HCT116 (cell line): ENCODE data around the gene FBXL5. TPM values are rescaled to one million over a fixed set of nuclear protein-coding genes. Genes with fewer than 3 reads are reported as not detected.

Experiments
- ATAC-seq: fragments of 200-7000 bp; cut with Tn5 transposase; 2 replicates; pipeline ENCODE4 v1.9.1; 2020; ENCODE audit warnings: mild to moderate bottlenecking, moderate library complexity
- BruUV-seq: library from RNA; stranded (reverse); fragments of 400-500 nt; replicated peaks from 2 replicates; lab custom pipeline; 2021; lab: Mats Ljungman, UMichigan
- CTCF ChIA-PET: fragments of 300-600 bp; sonication (Branson Sonifier 250); formaldehyde crosslinking; loops from one replicate; lab custom pipeline; 2021; ENCODE audit warnings: antibody characterized with exemption; lab: Charles Lee
- POLR2A ChIA-PET: fragments of 300-600, 350-600 bp; sonication (Branson Sonifier 250); formaldehyde crosslinking; loops from one replicate; lab custom pipeline; 2021; ENCODE audit warnings: antibody characterized with exemption; lab: Charles Lee
- RAD21 ChIA-PET, 2 experiments: fragments of 300-600 bp; sonication (Branson Sonifier 250); formaldehyde crosslinking; loops; one replicate each; lab custom pipeline; 2023; ENCODE audit warnings: low total read pairs in 2 of 2; ENCODE audit not compliant: uncharacterized antibody in 2 of 2, unreplicated experiment in 2 of 2, low non-redundant PET in 1 of 2; lab: Charles Lee
- DNase-seq: peaks from one replicate; pipeline ENCODE4 v3.0.0-alpha.2; 2010; ENCODE audit warnings: low read depth, low spot score
- H2AFZ ChIP-seq: fragments of 200-600 bp; shearing (Covaris generic), sonication (generic); 2 replicates; pipeline ENCODE4 v1.6.1; 2017; ENCODE audit warnings: low read depth, mixed run types, mixed read lengths, antibody characterized with exemption, low read length; ENCODE audit not compliant: poor library complexity, severe bottlenecking
- H3K27ac ChIP-seq: 2 replicates; pipeline ENCODE4 v1.5.1; 2012; ENCODE audit warnings: low read depth, low read length
- H3K27me3 ChIP-seq: fragments of 200-600 bp; sonication (generic); 2 replicates; pipeline ENCODE4 v1.6.1; 2016; ENCODE audit warnings: mixed run types, low read length, mixed read lengths; ENCODE audit not compliant: insufficient read depth
- H3K36me3 ChIP-seq, 2 experiments: fragments of 200-500 bp in 1 of 2; fragments of 200-600 bp in 1 of 2; sonication (Bioruptor generic) in 1 of 2; sonication (generic) in 1 of 2; 2 replicates each; pipeline versions ENCODE4 v1.5.1 to v1.6.1; 2014 to 2016; ENCODE audit warnings: low read length in 2 of 2, inconsistent platforms in 1 of 2, mixed read lengths in 1 of 2, mixed run types in 1 of 2; ENCODE audit not compliant: insufficient read depth in 2 of 2, control insufficient read depth in 1 of 2
- H3K4me1 ChIP-seq, 2 experiments: fragments of 200-600 bp in 1 of 2; sonication (generic) in 1 of 2; 2 replicates each; pipeline versions ENCODE4 v1.5.1 to v1.6.1; 2012 to 2017; ENCODE audit warnings: low read length in 2 of 2, inconsistent platforms in 1 of 2, mild to moderate bottlenecking in 1 of 2, mixed read lengths in 1 of 2, mixed run types in 1 of 2, moderate library complexity in 1 of 2; ENCODE audit not compliant: insufficient read depth in 2 of 2, control insufficient read depth in 1 of 2
- H3K4me2 ChIP-seq: fragments of 200-600 bp; sonication (generic); 2 replicates; pipeline ENCODE4 v1.6.1; 2017; ENCODE audit warnings: mixed run types, low read length, mixed read lengths
- H3K4me3 ChIP-seq, 2 experiments: fragments of 200-600 bp in 1 of 2; sonication (generic) in 1 of 2; replicated peaks in 1 of 2; 2 replicates each; pipeline ENCODE4 v1.5.1; 2011 to 2016; ENCODE audit warnings: low read length in 2 of 2, control low read depth in 1 of 2, low read depth in 1 of 2, mild to moderate bottlenecking in 1 of 2, mixed read lengths in 1 of 2, mixed run types in 1 of 2
- H3K79me2 ChIP-seq: fragments of 200-600 bp; sonication (generic); 2 replicates; pipeline ENCODE4 v1.6.1; 2017; ENCODE audit warnings: mild to moderate bottlenecking, mixed run types, low read length, moderate library complexity, mixed read lengths; ENCODE audit not compliant: insufficient read depth
- H3K9ac ChIP-seq: fragments of 200-600 bp; sonication (generic); 2 replicates; pipeline ENCODE4 v1.6.1; 2016; ENCODE audit warnings: low read length, mixed read lengths
- H3K9me2 ChIP-seq: fragments of 200-600 bp; sonication (generic), shearing (Covaris generic); 2 replicates; pipeline ENCODE4 v1.6.1; 2017; ENCODE audit warnings: mixed run types, mild to moderate bottlenecking, moderate library complexity; ENCODE audit not compliant: insufficient read depth
- H3K9me3 ChIP-seq, 2 experiments: fragments of 200-500 bp in 1 of 2; fragments of 200-600 bp in 1 of 2; sonication (Bioruptor generic) in 1 of 2; sonication (generic) in 1 of 2; 2 replicates each; pipeline ENCODE4 v1.6.1; 2014 to 2017; ENCODE audit warnings: low read length in 2 of 2, mixed read lengths in 2 of 2, inconsistent platforms in 1 of 2, low read depth in 1 of 2, mild to moderate bottlenecking in 1 of 2, mixed run types in 1 of 2, moderate library complexity in 1 of 2; ENCODE audit not compliant: control insufficient read depth in 1 of 2, insufficient read depth in 1 of 2
- H4K20me1 ChIP-seq: fragments of 200-600 bp; sonication (generic), shearing (Covaris generic); 2 replicates; pipeline ENCODE4 v1.6.1; 2017; ENCODE audit warnings: mixed run types, mild to moderate bottlenecking, moderate library complexity; ENCODE audit not compliant: insufficient read depth
- ATF3 ChIP-seq: IDR thresholded peaks from 2 replicates; pipeline ENCODE4 v1.6.1; 2012
- CBX3 ChIP-seq: IDR thresholded peaks from 2 replicates; pipeline ENCODE4 v1.6.1; 2012; ENCODE audit warnings: low read depth
- CEBPB ChIP-seq: IDR thresholded peaks from 2 replicates; pipeline ENCODE4 v1.6.1; 2012; ENCODE audit warnings: low read depth
- CTCF ChIP-seq, 3 experiments: fragments of 200-600 bp in 1 of 3; sonication (generic) in 1 of 3; IDR thresholded peaks in 2 of 3; conservative IDR thresholded peaks in 1 of 3; 2 replicates each; pipeline ENCODE4 v1.5.1; 2012 to 2017; ENCODE audit warnings: low read depth in 2 of 3, low read length in 2 of 3, antibody characterized with exemption in 1 of 3, borderline replicate concordance in 1 of 3, control low read depth in 1 of 3, mild to moderate bottlenecking in 1 of 3, mixed read lengths in 1 of 3, mixed run types in 1 of 3, moderate library complexity in 1 of 3; ENCODE audit not compliant: insufficient read depth in 1 of 3
- EGR1 ChIP-seq: IDR thresholded peaks from 2 replicates; pipeline ENCODE4 v1.6.1; 2012; ENCODE audit warnings: low read depth
- ELF1 ChIP-seq: IDR thresholded peaks from 2 replicates; pipeline ENCODE4 v1.6.1; 2012; ENCODE audit warnings: low read depth, borderline replicate concordance
- EZH2 ChIP-seq: fragments of 200-600 bp; sonication (generic); IDR thresholded peaks from 2 replicates; pipeline ENCODE4 v1.6.1; 2017; ENCODE audit warnings: antibody characterized with exemption, mixed run types
- EZH2phosphoT487 ChIP-seq: fragments of 200-600 bp; IDR thresholded peaks from 2 replicates; pipeline ENCODE4 v1.6.1; 2018; ENCODE audit warnings: antibody characterized with exemption, borderline replicate concordance
- FOSL1 ChIP-seq: IDR thresholded peaks from 2 replicates; pipeline ENCODE4 v1.6.1; 2012; ENCODE audit warnings: low read depth
- JUND ChIP-seq: IDR thresholded peaks from 2 replicates; pipeline ENCODE4 v1.6.1; 2012
- POLR2A ChIP-seq: IDR thresholded peaks from 2 replicates; pipeline ENCODE4 v1.7.0; 2011; ENCODE audit warnings: borderline replicate concordance; ENCODE audit not compliant: insufficient read depth, insufficient read length; ENCODE audit errors: extremely low read depth
- POLR2AphosphoS5 ChIP-seq: IDR thresholded peaks from 2 replicates; pipeline ENCODE4 v1.6.1; 2011; ENCODE audit warnings: mild to moderate bottlenecking, low read depth, low read length, moderate library complexity
- RAD21 ChIP-seq: IDR thresholded peaks from 2 replicates; pipeline ENCODE4 v1.6.1; 2012; ENCODE audit warnings: low read depth, mild to moderate bottlenecking
- REST ChIP-seq: IDR thresholded peaks from 2 replicates; pipeline ENCODE4 v1.6.1; 2012; ENCODE audit warnings: low read depth
- SIN3A ChIP-seq: IDR thresholded peaks from 2 replicates; pipeline ENCODE4 v1.6.1; 2012; ENCODE audit warnings: low read depth
- SRF ChIP-seq: IDR thresholded peaks from 2 replicates; pipeline ENCODE4 v1.6.1; 2012; ENCODE audit warnings: low read depth
- TCF7L2 ChIP-seq: IDR thresholded peaks from 2 replicates; pipeline ENCODE4 v1.7.0; 2011; ENCODE audit warnings: borderline replicate concordance, inconsistent platforms; ENCODE audit not compliant: insufficient read depth, insufficient read length; ENCODE audit errors: extremely low read depth
- ZFX ChIP-seq: fragments of 450-650 bp; IDR thresholded peaks from 2 replicates; pipeline ENCODE4 v1.6.1; 2017
- ZNF274 ChIP-seq: fragments of 200-500 bp; sonication (Bioruptor generic); IDR thresholded peaks from 2 replicates; pipeline ENCODE4 v1.6.1; 2014; ENCODE audit warnings: mild to moderate bottlenecking, low read depth, low read length, inconsistent platforms
- intact Hi-C: fragments of 100-400 bp; cut with micrococcal nuclease; formaldehyde crosslinking; loops from 2 replicates; pipeline ENCODE4 v1.10.0; 2022
- total RNA-seq: library from RNA; stranded (reverse); gene quantifications from one replicate; pipeline ENCODE4 v1.2.1, GENCODE V29; 2021; ENCODE audit not compliant: unreplicated experiment
- TF ChIP-seq, protein P1 (sequence below): IDR thresholded peaks from 2 replicates; pipeline ENCODE4 v1.6.1; 2011; ENCODE audit warnings: mild to moderate bottlenecking, low read length, moderate library complexity; ENCODE audit not compliant: insufficient replicate concordance; ENCODE audit errors: extremely low read depth
- TF ChIP-seq, protein P2 (sequence below): IDR thresholded peaks from 2 replicates; pipeline ENCODE4 v1.6.1; 2012

FBXL5 gene
- total RNA-seq, 1 experiment from 2014 or later, result 20.6 TPM

GRCh38 chr4:15695240-15695699 is 40.1 kb upstream of the FBXL5 start:
- BruUV-seq, result no TSS peak
- peak; percentile 68 for DNase-seq
- peak; percentile 81 for ATAC-seq
- Histone ChIP-seq H3K36me3 (no peaks in the 10 kb centered on the region), H3K4me2 (peak overlapping the region; percentile 43), H3K27ac (no peak overlapping the region), H3K27me3 (no peaks in the 10 kb centered on the region), H3K4me3 (no peak overlapping the region), H3K79me2 (no peaks in the 10 kb centered on the region), H4K20me1 (no peaks in the 10 kb centered on the region), H3K9ac (no peak overlapping the region), H3K4me1 (peaks cover 6 to 42% of the 10 kb centered on the region in 2 experiments), H3K9me3 (no peaks in the 10 kb centered on the region), H3K9me2 (no peaks in the 10 kb centered on the region), H2AFZ (no peak overlapping the region)
- CTCF ChIA-PET, result interaction anchor here (0.7 to 1.2 kb wide), 3 partner anchors 13 to 237 kb away, joined by 3 read pairs; partner anchors contain the start of gene FAM200B
- POLR2A ChIA-PET, result no interaction called here
- intact Hi-C loops, result loop anchor here (10.0 kb wide), 1 partner anchor 200 kb away; no protein-coding TSS in a partner anchor
- RAD21 ChIA-PET, result no interaction called here
- no peak for TF ChIP-seq EGR1
- TF ChIP-seq, protein P1, sequence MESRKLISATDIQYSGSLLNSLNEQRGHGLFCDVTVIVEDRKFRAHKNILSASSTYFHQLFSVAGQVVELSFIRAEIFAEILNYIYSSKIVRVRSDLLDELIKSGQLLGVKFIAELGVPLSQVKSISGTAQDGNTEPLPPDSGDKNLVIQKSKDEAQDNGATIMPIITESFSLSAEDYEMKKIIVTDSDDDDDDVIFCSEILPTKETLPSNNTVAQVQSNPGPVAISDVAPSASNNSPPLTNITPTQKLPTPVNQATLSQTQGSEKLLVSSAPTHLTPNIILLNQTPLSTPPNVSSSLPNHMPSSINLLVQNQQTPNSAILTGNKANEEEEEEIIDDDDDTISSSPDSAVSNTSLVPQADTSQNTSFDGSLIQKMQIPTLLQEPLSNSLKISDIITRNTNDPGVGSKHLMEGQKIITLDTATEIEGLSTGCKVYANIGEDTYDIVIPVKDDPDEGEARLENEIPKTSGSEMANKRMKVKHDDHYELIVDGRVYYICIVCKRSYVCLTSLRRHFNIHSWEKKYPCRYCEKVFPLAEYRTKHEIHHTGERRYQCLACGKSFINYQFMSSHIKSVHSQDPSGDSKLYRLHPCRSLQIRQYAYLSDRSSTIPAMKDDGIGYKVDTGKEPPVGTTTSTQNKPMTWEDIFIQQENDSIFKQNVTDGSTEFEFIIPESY, result no peak
- no peak for TF ChIP-seq TCF7L2
- TF ChIP-seq ELF1, result no peak
- TF ChIP-seq JUND, result 0 out of 2 replicates have a peak, but pooled peaks have one; percentile 14
- no peak for TF ChIP-seq CEBPB
- TF ChIP-seq CTCF (IDR thresholded peaks at IDR 0.05 in 2 of 3, conservative IDR thresholded peaks at IDR 0.05 in 1 of 3; ENCODE audit: borderline replicate concordance in 1 of 3, insufficient read depth in 1 of 3, low read depth in 2 of 3, low read length in 2 of 3), result no peak
- TF ChIP-seq FOSL1, result peak; percentile 41; the same call in 1 of the 2 replicates
- no peak for TF ChIP-seq POLR2AphosphoS5
- TF ChIP-seq, protein P2, sequence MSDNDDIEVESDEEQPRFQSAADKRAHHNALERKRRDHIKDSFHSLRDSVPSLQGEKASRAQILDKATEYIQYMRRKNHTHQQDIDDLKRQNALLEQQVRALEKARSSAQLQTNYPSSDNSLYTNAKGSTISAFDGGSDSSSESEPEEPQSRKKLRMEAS, result no peak
- TF ChIP-seq ZNF274, result no peak
- no peak for TF ChIP-seq ZFX
- TF ChIP-seq RAD21, result no peak
- no peak for TF ChIP-seq ATF3
- no peak for TF ChIP-seq POLR2A
- TF ChIP-seq SRF, result no peak
- no peak for TF ChIP-seq REST
- peak; percentile 49; the same call in 1 of the 2 replicates for TF ChIP-seq SIN3A
- no peak for TF ChIP-seq EZH2phosphoT487
- no peak for TF ChIP-seq EZH2
- TF ChIP-seq CBX3, result 0 out of 2 replicates have a peak, but pooled peaks have one; percentile 22
